HepG2 (cell line): ENCODE data around the gene SAMD4B. TPM values are rescaled to one million over a fixed set of nuclear protein-coding genes. Genes with fewer than 3 reads are reported as not detected.

ENCODE experiments used
- ATAD3A ChIP-seq: sonication (generic); formaldehyde crosslinking; IDR thresholded peaks from 2 replicates; pipeline ENCODE4 v1.4.0; 2020; ENCODE audit warnings: missing genetic modification reagents
- HNRNPLL ChIP-seq: fragments of 200-400 bp; formaldehyde crosslinking; IDR thresholded peaks from 2 replicates; pipeline ENCODE4 v1.6.1; 2017; ENCODE audit warnings: mild to moderate bottlenecking, low read depth, low read length; ENCODE audit not compliant: poor library complexity, severe bottlenecking
- KDM3A ChIP-seq: IDR thresholded peaks from 2 replicates; pipeline ENCODE4 v1.6.1; 2018; ENCODE audit warnings: low read depth, missing compliant biosample characterization
- NFKB2 ChIP-seq: sonication (generic); formaldehyde crosslinking; IDR thresholded peaks from 2 replicates; pipeline ENCODE4 v1.4.0; 2020; ENCODE audit warnings: missing genetic modification reagents, borderline replicate concordance
- NR2C2 ChIP-seq: sonication (generic); formaldehyde crosslinking; IDR thresholded peaks from 2 replicates; pipeline ENCODE4 v1.4.0; 2020; ENCODE audit warnings: missing genetic modification reagents, mild to moderate bottlenecking, moderate library complexity, borderline replicate concordance
- PRPF4 ChIP-seq: fragments of 200-400 bp; formaldehyde crosslinking; IDR thresholded peaks from 2 replicates; pipeline ENCODE4 v1.6.1; 2016; ENCODE audit warnings: low read length, low read depth; ENCODE audit not compliant: poor library complexity, severe bottlenecking
- SMAD9 ChIP-seq: sonication (generic); formaldehyde crosslinking; IDR thresholded peaks from 2 replicates; pipeline ENCODE4 v1.5.1; 2020; ENCODE audit warnings: mild to moderate bottlenecking, missing genetic modification reagents
- TCF12 ChIP-seq, 2 experiments: fragments of 450-650 bp in 1 of 2; sonication (generic) in 1 of 2; formaldehyde crosslinking in 1 of 2; IDR thresholded peaks; 2 replicates each; pipeline versions ENCODE4 v1.6.1 to v1.8.0; 2017 to 2022; ENCODE audit warnings: antibody characterized with exemption in 1 of 2, mild to moderate bottlenecking in 1 of 2, missing genetic modification reagents in 1 of 2, moderate library complexity in 1 of 2
- TMF1 ChIP-seq: sonication (generic); formaldehyde crosslinking; IDR thresholded peaks from 2 replicates; pipeline ENCODE4 v1.8.1; 2022; ENCODE audit warnings: low read depth, missing genetic modification reagents
- ZNF572 ChIP-seq: sonication (generic); formaldehyde crosslinking; IDR thresholded peaks from 2 replicates; pipeline ENCODE4 v1.5.1; 2020; ENCODE audit warnings: mild to moderate bottlenecking, missing genetic modification reagents
- ZNF724P ChIP-seq: sonication (generic); formaldehyde crosslinking; IDR thresholded peaks from 2 replicates; pipeline ENCODE4 v1.8.0; 2022; ENCODE audit warnings: missing genetic modification reagents, borderline replicate concordance
- ZNF776 ChIP-seq: sonication (generic); formaldehyde crosslinking; IDR thresholded peaks from 2 replicates; pipeline ENCODE4 v1.4.0; 2020; ENCODE audit warnings: mild to moderate bottlenecking, missing genetic modification reagents
- ZSCAN20 ChIP-seq: sonication (generic); formaldehyde crosslinking; IDR thresholded peaks from 2 replicates; pipeline ENCODE4 v1.4.0; 2020; ENCODE audit warnings: missing genetic modification reagents, mild to moderate bottlenecking, borderline replicate concordance
- polyA plus RNA-seq, 8 experiments: library from polyadenylated mRNA; depleted of rRNA in 3 of 8; stranded (reverse) in 7 of 8; unstranded in 1 of 8; fragments of >200 nt; fragmentation: Illumina TruSeq in 4 of 8; extraction: Trizol in 4 of 8; gene quantifications; 2 replicates each; pipeline versions ENCODE4 v1.2.1 to v1.2.3, GENCODE V29; 2011 to 2016; ENCODE audit warnings: low read depth in 4 of 8, missing spikeins in 1 of 8, mixed read lengths in 1 of 8; ENCODE audit not compliant: insufficient read depth in 1 of 8
- total RNA-seq, 5 experiments: library from RNA; depleted of rRNA; stranded (reverse); fragments of >200 nt; fragmentation: Illumina TruSeq; extraction: Trizol; gene quantifications; 2 replicates each; pipeline ENCODE4 v1.2.3, GENCODE V29; 2016; ENCODE audit warnings: low read depth in 1 of 5
- TF ChIP-seq, protein P1 (sequence below): sonication (generic); formaldehyde crosslinking; IDR thresholded peaks from 2 replicates; pipeline ENCODE4 v1.8.0; 2022; ENCODE audit warnings: mild to moderate bottlenecking, missing genetic modification reagents; ENCODE audit not compliant: insufficient replicate concordance
- TF ChIP-seq, protein P2 (sequence below): sonication (generic); formaldehyde crosslinking; IDR thresholded peaks from 2 replicates; pipeline ENCODE4 v1.5.0; 2020; ENCODE audit warnings: missing genetic modification reagents
- TF ChIP-seq, protein P3 (sequence below): sonication (generic); formaldehyde crosslinking; IDR thresholded peaks from 2 replicates; pipeline ENCODE4 v1.4.0; 2020; ENCODE audit warnings: missing genetic modification reagents
- TF ChIP-seq, protein P4 (sequence below): sonication (generic); formaldehyde crosslinking; conservative IDR thresholded peaks from 2 replicates; pipeline ENCODE4 v1.4.0; 2020; ENCODE audit warnings: missing genetic modification reagents
- TF ChIP-seq, protein P5 (sequence below): sonication (generic); formaldehyde crosslinking; IDR thresholded peaks from 2 replicates; pipeline ENCODE4 v1.8.1; 2023; ENCODE audit warnings: missing genetic modification reagents, mild to moderate bottlenecking, borderline replicate concordance
- TF ChIP-seq, protein P6 (sequence below): sonication (generic); formaldehyde crosslinking; IDR thresholded peaks from 2 replicates; pipeline ENCODE4 v1.4.0; 2020; ENCODE audit warnings: missing genetic modification reagents

SAMD4B gene
- total and polyA plus RNA-seq, 2 of the 13 experiments (the other 11 are each of a cell fraction or from before 2014, with no cell fraction given): 26.0 to 31.8 TPM

DNA sequence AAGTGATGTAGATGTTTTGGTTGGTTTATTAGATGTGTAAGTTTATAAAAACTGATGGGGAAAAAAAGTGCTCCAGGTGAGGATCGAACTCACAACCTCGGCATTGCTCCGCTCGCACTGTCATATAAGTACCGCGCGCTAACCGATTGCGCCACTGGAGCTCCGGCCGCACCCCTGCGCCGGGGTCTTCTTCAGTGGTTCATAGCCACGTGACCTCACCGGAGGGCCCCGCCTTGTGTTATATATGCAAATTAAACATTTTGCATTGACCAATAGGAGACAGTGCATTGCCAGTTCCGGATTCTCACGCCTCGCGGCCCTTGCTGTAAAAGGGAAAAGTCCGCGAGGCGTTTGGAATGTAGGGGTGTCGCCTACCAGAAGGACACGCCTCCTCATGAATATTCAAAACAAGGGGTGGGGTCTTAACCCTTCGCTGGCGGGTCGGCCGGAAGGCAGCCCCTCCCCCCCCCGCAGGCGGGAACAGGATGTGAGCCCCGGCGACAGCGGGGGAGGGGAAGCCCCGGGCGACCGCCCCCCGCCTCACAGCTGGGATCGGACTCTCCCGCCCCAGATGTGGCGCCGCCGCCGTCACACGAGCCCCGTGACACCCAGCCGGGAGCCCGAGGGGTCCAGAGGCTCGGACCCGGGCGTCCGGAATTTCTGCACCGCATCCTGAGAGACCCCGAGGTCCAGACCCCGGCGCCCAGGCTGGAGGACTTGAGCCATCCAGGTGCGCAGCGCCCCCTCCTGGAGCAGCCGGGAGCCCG, 70.1 kb downstream of the SAMD4B start, which contains the start of gene PLEKHG2 (continued):
- TF ChIP-seq, protein P1, sequence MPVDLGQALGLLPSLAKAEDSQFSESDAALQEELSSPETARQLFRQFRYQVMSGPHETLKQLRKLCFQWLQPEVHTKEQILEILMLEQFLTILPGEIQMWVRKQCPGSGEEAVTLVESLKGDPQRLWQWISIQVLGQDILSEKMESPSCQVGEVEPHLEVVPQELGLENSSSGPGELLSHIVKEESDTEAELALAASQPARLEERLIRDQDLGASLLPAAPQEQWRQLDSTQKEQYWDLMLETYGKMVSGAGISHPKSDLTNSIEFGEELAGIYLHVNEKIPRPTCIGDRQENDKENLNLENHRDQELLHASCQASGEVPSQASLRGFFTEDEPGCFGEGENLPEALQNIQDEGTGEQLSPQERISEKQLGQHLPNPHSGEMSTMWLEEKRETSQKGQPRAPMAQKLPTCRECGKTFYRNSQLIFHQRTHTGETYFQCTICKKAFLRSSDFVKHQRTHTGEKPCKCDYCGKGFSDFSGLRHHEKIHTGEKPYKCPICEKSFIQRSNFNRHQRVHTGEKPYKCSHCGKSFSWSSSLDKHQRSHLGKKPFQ (CRISPR knock-in tag): peak; percentile 11
- no peak for TF ChIP-seq ZNF776 (CRISPR knock-in tag)
- TF ChIP-seq, protein P2, sequence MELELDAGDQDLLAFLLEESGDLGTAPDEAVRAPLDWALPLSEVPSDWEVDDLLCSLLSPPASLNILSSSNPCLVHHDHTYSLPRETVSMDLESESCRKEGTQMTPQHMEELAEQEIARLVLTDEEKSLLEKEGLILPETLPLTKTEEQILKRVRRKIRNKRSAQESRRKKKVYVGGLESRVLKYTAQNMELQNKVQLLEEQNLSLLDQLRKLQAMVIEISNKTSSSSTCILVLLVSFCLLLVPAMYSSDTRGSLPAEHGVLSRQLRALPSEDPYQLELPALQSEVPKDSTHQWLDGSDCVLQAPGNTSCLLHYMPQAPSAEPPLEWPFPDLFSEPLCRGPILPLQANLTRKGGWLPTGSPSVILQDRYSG (CRISPR knock-in tag): no peak
- no peak for TF ChIP-seq ZNF724P (CRISPR knock-in tag)
- TF ChIP-seq ZNF572 (CRISPR knock-in tag): no peak
- TF ChIP-seq PRPF4: peak; percentile 96
- TF ChIP-seq, protein P3, sequence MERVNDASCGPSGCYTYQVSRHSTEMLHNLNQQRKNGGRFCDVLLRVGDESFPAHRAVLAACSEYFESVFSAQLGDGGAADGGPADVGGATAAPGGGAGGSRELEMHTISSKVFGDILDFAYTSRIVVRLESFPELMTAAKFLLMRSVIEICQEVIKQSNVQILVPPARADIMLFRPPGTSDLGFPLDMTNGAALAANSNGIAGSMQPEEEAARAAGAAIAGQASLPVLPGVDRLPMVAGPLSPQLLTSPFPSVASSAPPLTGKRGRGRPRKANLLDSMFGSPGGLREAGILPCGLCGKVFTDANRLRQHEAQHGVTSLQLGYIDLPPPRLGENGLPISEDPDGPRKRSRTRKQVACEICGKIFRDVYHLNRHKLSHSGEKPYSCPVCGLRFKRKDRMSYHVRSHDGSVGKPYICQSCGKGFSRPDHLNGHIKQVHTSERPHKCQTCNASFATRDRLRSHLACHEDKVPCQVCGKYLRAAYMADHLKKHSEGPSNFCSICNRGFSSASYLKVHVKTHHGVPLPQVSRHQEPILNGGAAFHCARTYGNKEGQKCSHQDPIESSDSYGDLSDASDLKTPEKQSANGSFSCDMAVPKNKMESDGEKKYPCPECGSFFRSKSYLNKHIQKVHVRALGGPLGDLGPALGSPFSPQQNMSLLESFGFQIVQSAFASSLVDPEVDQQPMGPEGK (CRISPR knock-in tag): peak; percentile 93
- peak; percentile 79 for TF ChIP-seq KDM3A (CRISPR knock-in tag)
- no peak for TF ChIP-seq NR2C2 (CRISPR knock-in tag)
- TF ChIP-seq, protein P4, sequence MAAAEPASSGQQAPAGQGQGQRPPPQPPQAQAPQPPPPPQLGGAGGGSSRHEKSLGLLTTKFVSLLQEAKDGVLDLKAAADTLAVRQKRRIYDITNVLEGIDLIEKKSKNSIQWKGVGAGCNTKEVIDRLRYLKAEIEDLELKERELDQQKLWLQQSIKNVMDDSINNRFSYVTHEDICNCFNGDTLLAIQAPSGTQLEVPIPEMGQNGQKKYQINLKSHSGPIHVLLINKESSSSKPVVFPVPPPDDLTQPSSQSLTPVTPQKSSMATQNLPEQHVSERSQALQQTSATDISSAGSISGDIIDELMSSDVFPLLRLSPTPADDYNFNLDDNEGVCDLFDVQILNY (CRISPR knock-in tag): peak; percentile 60
- no peak for TF ChIP-seq ZSCAN20
- no peak for TF ChIP-seq TMF1
- peak; percentile 41 for TF ChIP-seq HNRNPLL
- TF ChIP-seq, protein P5, sequence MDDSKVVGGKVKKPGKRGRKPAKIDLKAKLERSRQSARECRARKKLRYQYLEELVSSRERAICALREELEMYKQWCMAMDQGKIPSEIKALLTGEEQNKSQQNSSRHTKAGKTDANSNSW: no peak
- no peak for TF ChIP-seq TCF12 (IDR thresholded peaks at IDR 0.05)
- no peak for TF ChIP-seq TCF12 (CRISPR knock-in tag; IDR thresholded peaks at IDR 0.05)
- TF ChIP-seq SMAD9 (CRISPR knock-in tag): no peak
- TF ChIP-seq ATAD3A (CRISPR knock-in tag): no peak
- no peak; the same call in 1 of the 2 replicates for TF ChIP-seq NFKB2 (CRISPR knock-in tag)
- TF ChIP-seq, protein P6, sequence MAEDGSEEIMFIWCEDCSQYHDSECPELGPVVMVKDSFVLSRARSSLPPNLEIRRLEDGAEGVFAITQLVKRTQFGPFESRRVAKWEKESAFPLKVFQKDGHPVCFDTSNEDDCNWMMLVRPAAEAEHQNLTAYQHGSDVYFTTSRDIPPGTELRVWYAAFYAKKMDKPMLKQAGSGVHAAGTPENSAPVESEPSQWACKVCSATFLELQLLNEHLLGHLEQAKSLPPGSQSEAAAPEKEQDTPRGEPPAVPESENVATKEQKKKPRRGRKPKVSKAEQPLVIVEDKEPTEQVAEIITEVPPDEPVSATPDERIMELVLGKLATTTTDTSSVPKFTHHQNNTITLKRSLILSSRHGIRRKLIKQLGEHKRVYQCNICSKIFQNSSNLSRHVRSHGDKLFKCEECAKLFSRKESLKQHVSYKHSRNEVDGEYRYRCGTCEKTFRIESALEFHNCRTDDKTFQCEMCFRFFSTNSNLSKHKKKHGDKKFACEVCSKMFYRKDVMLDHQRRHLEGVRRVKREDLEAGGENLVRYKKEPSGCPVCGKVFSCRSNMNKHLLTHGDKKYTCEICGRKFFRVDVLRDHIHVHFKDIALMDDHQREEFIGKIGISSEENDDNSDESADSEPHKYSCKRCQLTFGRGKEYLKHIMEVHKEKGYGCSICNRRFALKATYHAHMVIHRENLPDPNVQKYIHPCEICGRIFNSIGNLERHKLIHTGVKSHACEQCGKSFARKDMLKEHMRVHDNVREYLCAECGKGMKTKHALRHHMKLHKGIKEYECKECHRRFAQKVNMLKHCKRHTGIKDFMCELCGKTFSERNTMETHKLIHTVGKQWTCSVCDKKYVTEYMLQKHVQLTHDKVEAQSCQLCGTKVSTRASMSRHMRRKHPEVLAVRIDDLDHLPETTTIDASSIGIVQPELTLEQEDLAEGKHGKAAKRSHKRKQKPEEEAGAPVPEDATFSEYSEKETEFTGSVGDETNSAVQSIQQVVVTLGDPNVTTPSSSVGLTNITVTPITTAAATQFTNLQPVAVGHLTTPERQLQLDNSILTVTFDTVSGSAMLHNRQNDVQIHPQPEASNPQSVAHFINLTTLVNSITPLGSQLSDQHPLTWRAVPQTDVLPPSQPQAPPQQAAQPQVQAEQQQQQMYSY: no peak
